B cell (primary cell): ENCODE measurements around the gene MYO16.
"Not testable (repeated sequence)": the region's sequence is repeated elsewhere in the genome, so short reads cannot be mapped to it uniquely, and the experiment has no call there.

Experiments used
- CTCF ChIP-seq: fragments of 200-600 bp; IDR thresholded peaks from one replicate; pipeline ENCODE4 v1.8.0; 2022; ENCODE audit warnings: antibody characterized with exemption, mild to moderate bottlenecking
- EZH2 ChIP-seq: IDR thresholded peaks from 2 replicates; pipeline ENCODE4 v1.6.1; 2012; ENCODE audit warnings: borderline replicate concordance, low read depth, mild to moderate bottlenecking, moderate library complexity, low read length; ENCODE audit not compliant: insufficient read depth, poor library complexity, severe bottlenecking

- TF ChIP-seq CTCF, EZH2: not testable (repeated sequence)
These were observed 362.0 kb downstream of the MYO16 start for GRCh38 chr13:108991416-108991815.
